Testis (tissue), 3 donors: Measurements from ENCODE around the gene PAQR9. TPM values are rescaled to one million over a fixed set of nuclear protein-coding genes. Genes with fewer than 3 reads are reported as not detected.
A peak's percentile ranks its signal among the peaks of the same experiment; 100 is the strongest.

Experiments used
- DNase-seq: peaks from one replicate; pipeline ENCODE4 v3.0.0-alpha.2; 2019
- H3K27ac ChIP-seq, 2 donors: fragments of 200-600 bp; sonication (generic); one replicate each; pipeline ENCODE4 v1.5.1; 2019
- H3K27me3 ChIP-seq: fragments of 200-600 bp; sonication (generic); one replicate; pipeline ENCODE4 v1.5.1; 2019
- H3K36me3 ChIP-seq: fragments of 200-600 bp; sonication (generic); one replicate; pipeline ENCODE4 v1.5.1; 2017; ENCODE audit warnings: low read depth; ENCODE audit errors: missing control alignments
- H3K4me1 ChIP-seq: fragments of 200-600 bp; sonication (generic); one replicate; pipeline ENCODE4 v1.5.1; 2019
- H3K4me3 ChIP-seq, 2 donors: fragments of 200-600 bp; sonication (generic); one replicate each; pipeline ENCODE4 v1.5.1; 2017 to 2019
- H3K9me3 ChIP-seq: fragments of 200-600 bp; sonication (generic); one replicate; pipeline ENCODE4 v1.5.1; 2017
- POLR2A ChIP-seq: fragments of 450-650 bp; IDR thresholded peaks from one replicate; pipeline ENCODE4 v1.6.1; 2017; ENCODE audit warnings: antibody characterized with exemption, mild to moderate bottlenecking, moderate library complexity
- WGBS, 2 donors: methylation state at CpG; one replicate each; pipeline ENCODE4 v1.1.5; 2018; 5-methylcytosine and 5-hydroxymethylcytosine counted together
- intact Hi-C: fragments of 100-400 bp; cut with DNase I; formaldehyde crosslinking; loops from one replicate; pipeline ENCODE4 v1.15.1; 2023; ENCODE audit warnings: low total_unique reads
- polyA plus RNA-seq: library from polyadenylated mRNA; stranded (reverse); fragments of 350-450 nt; fragmentation: Illumina TruSeq; extraction: RNeasy Lipid Tissue Mini Kit (QIAGEN cat#74804); gene quantifications from one replicate; pipeline ENCODE4 v1.2.3, GENCODE V29; 2014; ENCODE audit warnings: low read depth, low replicate concordance; ENCODE audit not compliant: insufficient read depth
- total RNA-seq, 2 donors: library from RNA; depleted of rRNA; stranded (reverse); fragments of >200 nt; gene quantifications; one replicate each; pipeline ENCODE4 v1.2.3, GENCODE V29; 2016
- TF ChIP-seq, protein P1 (sequence below), 3 experiments: fragments of 450-650 bp in 2 of 3; fragments of 200-600 bp in 1 of 3; sonication (generic) in 1 of 3; IDR thresholded peaks; one replicate each; pipeline ENCODE4 v1.5.1; 2016 to 2019; ENCODE audit warnings: antibody characterized with exemption in 3 of 3, mild to moderate bottlenecking in 2 of 3, moderate library complexity in 1 of 3

PAQR9 gene
- total and polyA plus RNA-seq, 3 donors from 2014 or later, result 16.8 to 35.3 (median 20.7) TPM

DNA sequence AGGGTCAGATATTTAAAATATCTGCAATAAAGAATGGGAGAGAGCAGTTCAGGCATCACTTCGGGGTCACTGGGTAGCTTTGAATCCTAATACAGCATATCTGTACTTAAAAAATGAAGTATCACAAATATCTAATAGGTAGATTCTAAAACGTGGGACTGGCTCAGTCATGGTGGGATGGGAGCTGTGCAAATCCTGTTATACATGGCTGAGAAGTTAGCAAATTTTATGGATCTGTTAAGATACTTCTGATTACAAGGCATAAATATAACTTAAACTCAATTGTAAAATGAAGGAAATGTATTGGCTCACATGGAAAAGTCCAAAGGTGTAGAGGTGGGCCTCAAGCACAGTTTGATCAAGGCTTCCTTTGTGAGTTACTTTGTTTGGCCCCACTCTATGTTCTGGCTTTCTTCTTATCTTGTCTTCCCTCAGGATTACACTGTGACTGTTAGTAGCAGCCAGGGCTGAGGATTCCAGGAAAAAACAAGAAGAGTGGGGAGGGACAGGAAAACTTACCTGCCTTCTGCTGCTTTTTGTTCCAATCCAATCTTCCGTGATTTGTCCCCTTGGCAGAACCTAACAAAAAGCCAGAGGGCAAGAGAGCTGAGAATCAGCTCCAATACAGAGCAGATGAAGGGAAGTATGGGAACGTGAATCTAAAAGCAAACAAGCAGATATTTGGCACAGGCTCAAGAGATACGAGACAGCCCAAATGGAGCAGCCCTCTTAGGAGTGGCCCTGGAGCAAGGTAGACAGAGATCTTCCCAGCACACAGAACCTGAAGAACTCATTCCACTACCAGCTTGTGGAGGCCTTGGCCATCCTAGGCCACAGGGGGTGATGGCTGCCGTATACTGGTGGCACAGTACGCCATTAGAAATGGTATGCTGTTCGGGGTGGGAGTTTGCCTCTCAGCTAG, 10.9 kb downstream of the PAQR9 start:
- 77 to 80% methylated on average over 8 of the region's 8 CpGs for WGBS, 2 donors
- no peak overlapping the region for H3K27ac ChIP-seq
- no peak overlapping the region for H3K4me3 ChIP-seq
- H3K27me3 ChIP-seq, result no peaks in the 10 kb centered on the region
- no peak for DNase-seq
- H3K36me3 ChIP-seq, result no peaks in the 10 kb centered on the region
- intact Hi-C loops, result no loop called here
- no peaks in the 10 kb centered on the region for H3K4me1 ChIP-seq
- H3K9me3 ChIP-seq, result no peaks in the 10 kb centered on the region
- no peak for TF ChIP-seq POLR2A
- TF ChIP-seq, protein P1, sequence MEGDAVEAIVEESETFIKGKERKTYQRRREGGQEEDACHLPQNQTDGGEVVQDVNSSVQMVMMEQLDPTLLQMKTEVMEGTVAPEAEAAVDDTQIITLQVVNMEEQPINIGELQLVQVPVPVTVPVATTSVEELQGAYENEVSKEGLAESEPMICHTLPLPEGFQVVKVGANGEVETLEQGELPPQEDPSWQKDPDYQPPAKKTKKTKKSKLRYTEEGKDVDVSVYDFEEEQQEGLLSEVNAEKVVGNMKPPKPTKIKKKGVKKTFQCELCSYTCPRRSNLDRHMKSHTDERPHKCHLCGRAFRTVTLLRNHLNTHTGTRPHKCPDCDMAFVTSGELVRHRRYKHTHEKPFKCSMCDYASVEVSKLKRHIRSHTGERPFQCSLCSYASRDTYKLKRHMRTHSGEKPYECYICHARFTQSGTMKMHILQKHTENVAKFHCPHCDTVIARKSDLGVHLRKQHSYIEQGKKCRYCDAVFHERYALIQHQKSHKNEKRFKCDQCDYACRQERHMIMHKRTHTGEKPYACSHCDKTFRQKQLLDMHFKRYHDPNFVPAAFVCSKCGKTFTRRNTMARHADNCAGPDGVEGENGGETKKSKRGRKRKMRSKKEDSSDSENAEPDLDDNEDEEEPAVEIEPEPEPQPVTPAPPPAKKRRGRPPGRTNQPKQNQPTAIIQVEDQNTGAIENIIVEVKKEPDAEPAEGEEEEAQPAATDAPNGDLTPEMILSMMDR (IDR thresholded peaks at IDR 0.05), result no peak

- H3K27ac ChIP-seq, result no peak overlapping the region
- no peak for TF ChIP-seq POLR2A
- TF ChIP-seq, protein P1 (IDR thresholded peaks at IDR 0.05), result no peak
- DNase-seq, result no peak
These were observed 11.7 kb downstream of the PAQR9 start for GRCh38 chr3:142951794-142952193.

GRCh38 chr3:142950972-142951371, 12.5 kb downstream of the PAQR9 start:
- no peaks in the 10 kb centered on the region for H3K36me3 ChIP-seq
- no peaks in the 10 kb centered on the region for H3K27me3 ChIP-seq
- TF ChIP-seq POLR2A, result no peak
- TF ChIP-seq, protein P1 (IDR thresholded peaks at IDR 0.05), result no peak
- H3K9me3 ChIP-seq, result no peaks in the 10 kb centered on the region
- H3K4me1 ChIP-seq, result no peaks in the 10 kb centered on the region
- WGBS, 2 donors, result 88 to 92% methylated on average over 1 of the region's 1 CpG
- no peak overlapping the region for H3K27ac ChIP-seq
- intact Hi-C loops, result no loop called here
- H3K4me3 ChIP-seq, result no peak overlapping the region
- DNase-seq, result no peak

More at GRCh38 chr3:142951794-142952193, 11.7 kb downstream of the PAQR9 start:
- no peaks in the 10 kb centered on the region for H3K36me3 ChIP-seq
- H3K4me3 ChIP-seq, result no peak overlapping the region
- H3K4me1 ChIP-seq, result no peaks in the 10 kb centered on the region
- intact Hi-C loops, result no loop called here
- H3K27me3 ChIP-seq, result no peaks in the 10 kb centered on the region
- WGBS, 2 donors, result 89 to 98% methylated on average over 2 of the region's 2 CpGs
- no peaks in the 10 kb centered on the region for H3K9me3 ChIP-seq

- intact Hi-C loops, result no loop called here
- WGBS, 2 donors, result 69 to 81% methylated on average over 13 of the region's 13 CpGs
- H3K36me3 ChIP-seq, result no peaks in the 10 kb centered on the region
- no peaks in the 10 kb centered on the region for H3K9me3 ChIP-seq
- DNase-seq, result no peak
- TF ChIP-seq POLR2A, result no peak
- TF ChIP-seq, protein P1 (IDR thresholded peaks at IDR 0.05), result no peak
- H3K27ac ChIP-seq, result no peak overlapping the region
- H3K4me3 ChIP-seq, result peak overlapping the region in 1 of 2 donors; percentile 24
- no peaks in the 10 kb centered on the region for H3K4me1 ChIP-seq
- H3K27me3 ChIP-seq, result no peaks in the 10 kb centered on the region
These were observed 15.5 kb downstream of the PAQR9 start for GRCh38 chr3:142947799-142948575.
